GM18909 (cell line): Measurements from ENCODE around the gene HOXC13.

Source experiments
- ATAC-seq: cut with Tn5 transposase; IDR thresholded peaks from one replicate; pipeline ENCODE4 v1.9.1; 2021; ENCODE audit warnings: mild to moderate bottlenecking; ENCODE audit not compliant: unreplicated experiment, poor library complexity

The HOXC13 gene

DNA sequence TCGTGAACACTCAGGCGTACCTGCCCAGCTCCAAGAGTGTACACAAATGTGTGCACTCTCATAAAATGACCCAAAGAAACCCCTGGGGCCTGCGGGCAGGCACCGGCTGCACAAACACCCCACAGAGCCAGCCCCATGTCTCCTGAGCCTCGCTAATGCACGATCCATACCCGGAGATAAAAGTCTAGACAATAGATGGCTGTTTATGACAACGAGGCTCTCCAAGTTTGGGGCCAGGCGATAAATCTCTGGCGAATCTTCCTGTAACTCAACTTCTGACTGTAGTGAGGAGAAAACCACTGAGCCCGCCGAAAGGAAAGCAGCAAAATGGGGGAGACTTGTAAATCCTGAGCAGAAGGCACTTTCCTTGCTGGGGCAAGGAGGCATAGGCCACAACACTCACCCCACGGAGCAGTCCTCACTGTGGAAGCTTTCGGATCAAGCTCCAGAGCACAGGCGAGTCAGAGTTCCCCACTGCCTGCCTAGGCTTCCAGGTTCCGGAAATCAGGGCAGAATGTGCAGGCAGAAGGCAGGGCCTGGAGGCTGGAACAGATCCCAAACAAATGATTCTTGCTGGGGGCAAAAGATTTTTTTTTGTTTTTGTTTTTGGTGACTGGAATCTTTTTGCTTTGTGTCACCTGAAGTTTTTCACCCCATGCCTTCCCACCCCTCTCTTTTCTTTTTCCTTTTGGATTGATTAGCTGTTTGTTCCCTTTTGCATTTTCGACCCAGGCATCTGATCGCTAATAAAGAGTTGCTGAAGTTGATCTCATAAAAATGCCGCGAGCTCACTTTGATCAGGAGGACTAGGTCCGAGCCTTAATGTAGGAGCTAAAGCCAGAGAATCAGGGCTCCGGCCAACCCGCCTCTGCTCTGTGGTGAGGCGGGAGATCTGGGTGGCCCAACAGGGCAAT, 29.8 kb downstream of the HOXC13 start:
- no peak for ATAC-seq

DNA sequence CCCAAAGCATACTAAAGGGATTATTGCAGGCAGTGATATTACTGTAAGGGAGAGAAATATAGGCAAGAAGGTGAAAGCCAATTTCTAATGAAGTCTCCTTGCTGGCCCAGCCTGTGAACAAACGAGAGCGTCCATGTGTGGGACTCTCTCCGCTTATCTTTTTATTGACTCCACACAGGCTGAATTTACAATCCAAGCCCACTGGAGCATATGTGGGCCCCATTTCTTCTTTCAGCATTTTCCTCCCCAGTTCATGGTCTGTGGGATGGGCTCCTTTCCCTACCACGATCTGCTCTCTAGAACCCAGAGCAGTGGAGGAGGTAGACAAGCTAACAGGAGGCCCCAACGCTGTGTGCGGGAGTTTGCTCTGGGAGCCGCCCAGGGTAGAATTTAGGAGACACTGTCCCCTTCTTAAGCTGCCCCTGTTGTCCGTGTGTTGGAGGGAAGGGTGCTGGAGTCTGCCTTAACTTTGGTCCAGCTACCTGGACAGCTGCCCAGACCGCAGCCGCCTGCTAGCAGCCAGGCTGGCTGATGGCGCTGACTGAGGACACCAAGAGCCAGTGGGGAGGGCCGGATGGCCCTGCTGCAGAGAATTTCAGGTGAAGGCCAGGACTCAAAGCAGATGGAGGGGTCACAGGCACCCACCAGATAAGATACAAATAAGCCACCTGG, 31.1 kb downstream of the HOXC13 start:
- no peak for ATAC-seq

DNA sequence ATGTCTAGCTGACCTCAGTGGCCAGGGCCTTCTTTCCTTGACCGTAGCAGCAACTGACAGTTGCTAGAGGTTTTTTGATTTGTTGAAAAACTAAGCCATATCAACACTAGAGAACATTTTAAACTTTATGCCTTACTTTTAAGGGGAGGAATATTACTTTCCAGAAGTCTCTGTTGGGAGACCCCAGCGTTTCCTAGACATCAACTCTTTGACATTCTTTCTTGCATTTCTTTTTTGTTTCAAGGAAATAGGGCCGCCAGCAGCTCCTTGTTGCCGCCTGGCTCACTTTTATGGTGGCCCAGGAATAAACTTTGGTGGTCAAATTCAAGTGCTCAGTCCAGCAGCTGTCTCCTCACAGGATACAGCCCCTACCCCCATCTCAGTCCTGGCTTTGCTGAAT, 31.8 kb downstream of the HOXC13 start:
- no peak for ATAC-seq

GRCh38 chr12:53971129-53971528, 32.5 kb downstream of the HOXC13 start:
- ATAC-seq: no peak

DNA sequence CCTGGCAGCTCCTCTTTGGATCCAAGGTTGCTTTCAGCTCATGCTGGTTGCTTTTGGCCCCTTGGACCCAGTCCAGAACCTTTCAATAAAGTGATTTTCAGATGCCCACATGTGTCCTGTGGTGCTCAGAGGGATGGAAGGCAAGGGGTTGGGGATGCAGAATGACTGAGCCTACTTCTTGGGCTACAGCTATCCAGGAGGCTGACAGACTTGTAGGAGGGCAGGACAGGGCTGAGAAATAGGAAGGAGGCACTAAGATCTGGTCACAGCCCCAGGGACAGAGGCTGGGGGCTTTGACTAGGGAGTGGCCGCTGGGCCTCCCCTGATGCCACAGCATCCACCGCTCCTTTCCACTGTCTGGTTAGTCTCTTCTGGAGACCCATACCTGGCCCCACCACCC, 33.1 kb downstream of the HOXC13 start:
- ATAC-seq: no peak

- ATAC-seq: no peak
Measured at GRCh38 chr12:53972152-53972702, 33.6 kb downstream of the HOXC13 start.

- ATAC-seq: no peak
Measured at GRCh38 chr12:53972722-53973235, 34.1 kb downstream of the HOXC13 start, which contains the start of gene HOXC11. TSS of gene HOXC11 (plus strand) at chr12:53973126. CDS start at chr12:53973242, 116 bp downstream.

DNA sequence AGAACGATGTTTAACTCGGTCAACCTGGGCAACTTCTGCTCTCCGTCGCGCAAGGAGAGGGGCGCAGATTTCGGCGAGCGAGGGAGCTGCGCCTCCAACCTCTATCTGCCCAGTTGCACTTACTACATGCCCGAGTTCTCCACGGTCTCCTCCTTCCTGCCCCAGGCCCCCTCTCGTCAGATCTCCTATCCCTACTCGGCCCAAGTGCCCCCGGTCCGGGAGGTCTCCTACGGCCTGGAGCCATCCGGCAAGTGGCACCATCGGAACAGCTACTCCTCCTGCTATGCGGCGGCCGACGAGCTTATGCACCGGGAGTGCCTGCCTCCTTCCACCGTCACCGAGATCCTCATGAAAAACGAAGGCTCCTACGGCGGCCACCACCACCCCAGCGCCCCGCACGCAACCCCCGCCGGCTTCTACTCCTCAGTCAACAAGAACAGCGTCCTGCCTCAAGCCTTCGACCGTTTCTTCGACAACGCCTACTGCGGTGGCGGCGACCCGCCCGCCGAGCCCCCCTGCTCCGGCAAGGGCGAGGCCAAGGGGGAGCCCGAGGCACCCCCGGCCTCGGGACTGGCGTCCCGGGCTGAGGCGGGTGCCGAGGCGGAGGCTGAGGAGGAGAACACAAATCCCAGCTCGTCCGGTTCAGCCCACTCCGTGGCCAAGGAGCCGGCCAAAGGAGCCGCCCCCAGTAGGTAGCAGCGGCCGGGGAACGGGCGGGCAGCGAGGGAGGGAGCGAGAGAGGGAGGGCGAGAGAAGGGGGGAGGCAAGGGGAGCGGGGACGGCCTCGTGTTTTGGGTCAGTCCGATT, 34.8 kb downstream of the HOXC13 start:
- ATAC-seq: no peak

- ATAC-seq: no peak
Measured at GRCh38 chr12:53974084-53975063, 35.7 kb downstream of the HOXC13 start, which contains the start of gene HOTAIR. TSS of gene HOTAIR (minus strand) at chr12:53974954.

DNA sequence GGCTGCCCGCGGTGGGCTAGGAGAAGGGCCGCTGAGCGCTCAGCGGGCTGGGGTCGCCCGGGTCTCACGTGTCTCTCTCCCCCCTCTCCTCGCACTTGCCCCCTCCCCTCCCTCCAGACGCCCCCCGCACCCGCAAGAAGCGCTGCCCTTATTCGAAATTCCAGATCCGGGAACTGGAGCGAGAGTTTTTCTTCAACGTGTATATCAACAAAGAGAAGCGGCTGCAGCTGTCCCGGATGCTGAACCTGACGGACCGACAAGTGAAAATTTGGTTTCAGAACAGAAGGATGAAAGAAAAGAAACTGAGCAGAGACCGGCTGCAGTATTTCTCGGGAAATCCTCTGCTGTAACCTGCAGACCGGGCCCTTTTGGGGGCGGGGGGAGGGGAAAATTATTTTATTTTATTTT, 36.4 kb downstream of the HOXC13 start:
- no peak for ATAC-seq

- ATAC-seq: no peak
Measured at GRCh38 chr12:53975479-53976152, 37.0 kb downstream of the HOXC13 start.

DNA sequence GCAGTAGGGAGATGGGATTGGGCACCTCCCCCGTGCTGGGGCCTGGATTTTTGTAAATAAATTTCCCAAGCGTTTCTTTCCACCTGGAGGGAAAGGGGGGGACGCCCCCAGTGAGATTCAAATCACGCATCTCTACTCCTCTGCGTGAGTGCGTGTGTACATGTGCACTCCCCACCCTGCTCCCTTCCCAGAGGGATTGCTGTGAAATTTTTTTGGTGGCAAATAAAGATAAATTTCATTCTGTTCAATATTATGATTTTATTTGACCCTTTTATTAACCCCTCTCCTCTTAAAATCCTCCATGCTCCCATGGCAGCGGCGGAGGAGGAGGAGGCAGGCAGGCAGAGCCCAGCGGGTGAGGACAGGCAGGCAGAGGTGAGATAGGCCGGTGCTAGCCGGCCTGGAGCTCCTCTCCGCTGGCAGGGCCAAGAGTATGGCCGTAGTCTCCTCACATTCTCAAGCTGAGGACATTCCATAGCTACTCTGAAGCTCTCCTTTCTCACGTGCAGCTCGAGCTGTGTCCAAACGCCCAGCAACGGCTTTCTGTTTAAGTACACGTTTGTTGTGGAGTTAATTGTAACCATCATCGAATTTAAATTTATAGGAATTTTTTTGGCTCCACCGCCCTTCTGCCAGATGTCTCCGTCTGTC, 37.7 kb downstream of the HOXC13 start:
- ATAC-seq: no peak

DNA sequence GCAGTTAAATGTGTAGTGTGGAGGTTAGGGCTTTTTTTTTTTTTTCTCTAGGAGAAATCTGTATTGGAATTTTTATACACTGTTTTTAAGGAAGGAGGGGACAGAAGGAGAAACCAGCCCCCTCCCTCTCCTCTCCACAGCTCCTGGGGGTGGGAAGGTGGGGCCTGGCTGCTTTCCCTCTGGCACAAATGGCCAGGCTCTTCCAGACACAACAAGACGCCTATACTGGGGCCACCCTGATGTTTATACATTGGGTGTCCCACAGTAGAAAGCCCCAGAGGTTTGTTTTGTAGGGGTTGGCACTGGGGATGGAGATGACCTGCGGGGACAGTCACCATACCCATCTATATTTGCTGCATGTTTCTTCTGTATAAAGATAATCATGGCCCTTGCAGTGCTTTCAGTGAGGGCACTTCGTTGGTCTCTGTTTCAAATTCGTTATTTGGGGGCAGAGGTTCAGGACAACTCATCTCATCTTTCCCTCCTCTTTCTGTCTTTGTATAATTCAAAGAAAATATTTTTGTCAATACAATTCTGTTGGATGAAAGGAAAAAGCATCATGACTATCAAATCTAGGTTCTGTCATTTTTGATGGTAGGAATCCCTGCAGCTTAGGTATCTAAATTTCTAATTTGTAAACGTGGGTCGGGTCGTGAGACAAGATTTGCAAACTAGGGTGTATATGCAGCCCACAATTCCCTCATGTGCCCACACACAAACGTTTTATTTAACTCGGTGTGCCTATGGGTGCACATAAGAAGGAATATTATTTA, 38.4 kb downstream of the HOXC13 start:
- no peak for ATAC-seq

- ATAC-seq: no peak
Measured at GRCh38 chr12:53977596-53978445, 39.2 kb downstream of the HOXC13 start.

DNA sequence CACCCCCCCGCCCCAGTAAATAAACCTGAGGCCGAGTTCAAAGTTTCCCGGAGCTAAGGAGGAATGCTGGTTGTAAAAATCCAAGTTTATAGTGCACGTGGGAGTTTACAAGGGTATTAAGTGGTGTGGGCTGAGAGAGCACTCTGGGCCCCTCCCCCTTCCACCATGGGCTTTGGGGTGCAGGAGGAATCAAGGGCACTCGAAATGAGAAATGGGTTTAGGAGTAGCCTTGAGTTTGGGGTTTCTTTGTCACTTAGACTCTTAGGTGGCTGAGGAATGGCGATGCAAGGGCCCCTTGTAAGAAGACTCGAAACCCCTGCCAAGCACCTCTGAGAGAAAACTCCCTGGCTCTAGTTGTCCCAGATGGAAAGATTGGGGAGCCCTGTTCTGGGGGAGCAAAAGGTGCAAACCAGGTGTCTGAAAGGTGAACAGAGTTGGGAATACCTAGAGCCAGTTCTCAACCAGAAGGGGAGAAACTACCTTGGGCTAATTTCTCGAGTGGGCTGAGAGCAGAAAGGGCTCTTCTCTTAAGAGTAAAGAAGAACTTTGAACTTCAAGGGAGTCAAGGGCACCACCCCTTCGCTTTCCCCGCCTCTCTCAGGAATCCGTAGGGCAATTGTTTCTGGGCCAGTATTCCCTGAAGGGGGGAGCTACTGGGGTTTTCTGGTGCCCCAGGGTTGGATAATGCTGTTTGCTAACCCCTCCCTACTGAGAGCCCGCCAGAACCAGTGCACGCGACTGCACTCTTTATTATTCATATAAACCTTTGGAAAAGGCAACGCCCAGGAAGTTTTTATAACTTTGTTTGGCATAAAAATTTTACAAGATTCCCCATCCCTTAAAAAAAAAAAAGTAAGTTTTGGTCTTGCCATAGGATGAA, 40.1 kb downstream of the HOXC13 start:
- ATAC-seq: no peak
